WI38 (cell line): ENCODE measurements around the gene DHDH.
"Not testable (repeated sequence)": the region's sequence is repeated elsewhere in the genome, so short reads cannot be mapped to it uniquely, and the experiment has no call there.

Experiments used
- H3K4me3 ChIP-seq: 2 replicates; pipeline ENCODE4 v1.5.1; 2011; ENCODE audit warnings: low read depth, mild to moderate bottlenecking, control low read depth, low read length
- TF ChIP-seq, protein P1 (sequence below): IDR thresholded peaks from 2 replicates; pipeline ENCODE4 v1.5.1; 2012; ENCODE audit warnings: low read depth, mild to moderate bottlenecking, control low read depth, low read length

DHDH gene

DNA sequence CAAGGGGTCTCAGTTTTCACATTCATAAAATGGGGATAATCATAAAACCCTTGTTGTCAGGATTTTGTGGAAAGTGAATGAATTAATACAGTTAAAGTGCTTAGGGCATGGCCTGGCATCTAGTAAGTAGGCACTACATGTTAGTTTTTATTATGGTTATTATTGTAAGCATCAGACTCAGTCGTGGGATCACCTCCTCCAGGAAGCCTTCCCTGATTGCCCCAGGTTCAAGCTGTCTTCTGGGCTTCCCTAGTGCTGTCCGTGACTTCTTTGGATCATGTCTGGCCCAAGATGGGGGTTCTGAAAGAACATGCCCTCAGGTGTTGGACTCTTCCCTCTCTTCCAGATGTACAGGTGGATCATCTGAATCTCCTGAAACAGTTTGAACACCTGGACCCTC, 22.7 kb upstream of the DHDH start:
- H3K4me3 ChIP-seq = no peak overlapping the region
- TF ChIP-seq, protein P1, sequence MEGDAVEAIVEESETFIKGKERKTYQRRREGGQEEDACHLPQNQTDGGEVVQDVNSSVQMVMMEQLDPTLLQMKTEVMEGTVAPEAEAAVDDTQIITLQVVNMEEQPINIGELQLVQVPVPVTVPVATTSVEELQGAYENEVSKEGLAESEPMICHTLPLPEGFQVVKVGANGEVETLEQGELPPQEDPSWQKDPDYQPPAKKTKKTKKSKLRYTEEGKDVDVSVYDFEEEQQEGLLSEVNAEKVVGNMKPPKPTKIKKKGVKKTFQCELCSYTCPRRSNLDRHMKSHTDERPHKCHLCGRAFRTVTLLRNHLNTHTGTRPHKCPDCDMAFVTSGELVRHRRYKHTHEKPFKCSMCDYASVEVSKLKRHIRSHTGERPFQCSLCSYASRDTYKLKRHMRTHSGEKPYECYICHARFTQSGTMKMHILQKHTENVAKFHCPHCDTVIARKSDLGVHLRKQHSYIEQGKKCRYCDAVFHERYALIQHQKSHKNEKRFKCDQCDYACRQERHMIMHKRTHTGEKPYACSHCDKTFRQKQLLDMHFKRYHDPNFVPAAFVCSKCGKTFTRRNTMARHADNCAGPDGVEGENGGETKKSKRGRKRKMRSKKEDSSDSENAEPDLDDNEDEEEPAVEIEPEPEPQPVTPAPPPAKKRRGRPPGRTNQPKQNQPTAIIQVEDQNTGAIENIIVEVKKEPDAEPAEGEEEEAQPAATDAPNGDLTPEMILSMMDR = no peak

DNA sequence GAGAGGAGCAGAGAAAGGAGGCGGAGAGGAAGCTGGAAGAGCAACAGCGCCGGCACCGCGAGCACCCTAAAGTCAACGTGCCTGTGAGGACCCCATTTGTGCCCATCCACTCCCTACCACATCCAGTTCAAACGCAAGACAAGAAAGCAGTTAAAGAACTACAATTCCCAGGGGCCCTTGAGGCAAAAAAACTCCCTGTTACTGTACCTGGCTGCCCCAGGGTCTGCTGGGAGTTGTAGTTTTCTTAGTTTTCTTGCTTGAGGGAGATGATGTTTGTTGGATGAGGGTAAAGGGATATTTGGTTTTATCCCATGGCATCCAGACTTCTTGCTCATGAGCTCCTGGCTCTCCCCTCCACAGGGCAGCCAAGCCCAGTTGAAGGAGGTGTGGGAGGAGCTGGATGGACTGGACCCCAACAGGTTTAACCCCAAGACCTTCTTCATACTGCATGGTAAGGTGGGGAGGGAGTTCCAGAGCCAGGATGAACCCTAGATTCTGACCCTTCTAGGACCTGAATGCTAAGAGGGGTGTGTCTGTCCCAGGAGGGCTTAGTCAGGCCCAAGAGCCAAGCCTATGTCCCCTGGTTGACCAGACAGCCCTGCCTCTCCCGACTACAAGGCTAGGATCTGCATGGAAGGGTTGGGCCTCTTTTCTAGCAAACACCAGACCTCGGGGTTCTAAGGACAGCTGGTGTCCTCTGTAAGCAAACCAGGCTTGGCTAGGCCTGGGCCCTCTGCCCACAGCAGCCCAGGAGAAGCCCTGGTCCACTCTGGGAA, 20.2 kb upstream of the DHDH start:
- TF ChIP-seq, protein P1 = no peak
- H3K4me3 ChIP-seq = no peak overlapping the region

DNA sequence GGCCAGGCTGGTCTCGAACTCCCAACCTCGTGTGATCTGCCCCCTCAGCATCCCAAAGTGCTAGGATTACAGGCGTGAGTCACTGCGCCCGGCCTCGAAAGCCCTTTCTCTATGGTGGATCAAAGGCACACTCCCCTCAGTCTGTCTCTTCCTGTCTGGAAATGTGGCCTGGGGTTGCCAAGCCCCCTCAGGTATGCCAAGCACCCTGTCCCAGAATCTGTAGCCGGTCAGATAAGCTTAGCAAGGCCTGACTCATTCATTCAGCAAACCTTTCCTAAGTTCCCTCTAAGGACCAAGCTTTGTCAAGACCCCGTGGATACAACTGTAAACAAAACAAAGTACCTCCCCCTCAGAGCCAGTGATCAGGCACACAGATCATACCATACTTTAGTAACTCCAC, 19.3 kb upstream of the DHDH start:
- TF ChIP-seq, protein P1 = no peak
- no peak overlapping the region for H3K4me3 ChIP-seq

DNA sequence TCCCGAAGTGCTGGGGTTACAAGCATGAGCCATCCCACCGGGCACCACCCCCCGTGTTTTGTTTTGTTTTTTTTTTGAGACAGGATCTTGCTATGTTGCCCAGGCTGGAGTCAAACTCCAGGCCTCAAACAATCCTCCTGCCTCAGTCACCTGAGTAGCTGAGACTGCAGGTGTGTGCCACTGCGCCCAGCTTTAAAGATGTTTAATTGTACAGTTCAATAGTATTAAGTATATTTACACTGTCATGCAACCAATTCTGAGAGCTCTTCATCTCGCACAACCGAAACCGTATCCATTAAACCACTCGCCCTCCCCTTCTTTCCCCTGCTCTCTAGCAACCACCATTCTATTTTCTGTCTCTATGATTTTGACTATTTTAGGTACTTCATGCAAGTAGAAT, 17.7 kb upstream of the DHDH start:
- no peak overlapping the region for H3K4me3 ChIP-seq
- TF ChIP-seq, protein P1 = no peak

DNA sequence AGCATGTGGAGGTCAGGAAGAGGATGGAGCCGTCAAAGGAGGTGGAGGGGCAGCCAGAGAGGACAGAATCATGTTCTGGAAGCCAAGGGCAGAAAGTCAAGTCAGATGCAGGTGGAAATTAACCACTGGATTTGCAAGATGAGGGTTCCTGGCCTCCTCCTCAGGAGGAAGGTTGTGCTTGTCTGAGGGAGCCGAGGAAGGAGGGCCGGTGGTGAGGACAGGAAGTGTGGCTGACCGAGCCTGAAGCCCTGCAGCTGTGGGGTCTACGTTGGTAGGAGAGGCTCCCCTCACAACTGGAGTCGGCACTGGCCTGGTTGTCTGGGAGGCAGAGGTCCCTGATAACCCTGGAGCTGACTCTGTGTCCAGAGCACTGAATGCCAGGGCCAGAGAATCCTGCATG, 15.4 kb upstream of the DHDH start:
- H3K4me3 ChIP-seq = no peak overlapping the region
- TF ChIP-seq, protein P1 = no peak

GRCh38 chr19:48918801-48919247, 14.7 kb upstream of the DHDH start:
- no peak overlapping the region for H3K4me3 ChIP-seq
- TF ChIP-seq, protein P1 = no peak

- H3K4me3 ChIP-seq = not testable (repeated sequence)
Measured at GRCh38 chr19:48919271-48919670, 14.2 kb upstream of the DHDH start.

GRCh38 chr19:48920949-48921348, 12.6 kb upstream of the DHDH start:
- TF ChIP-seq, protein P1 = no peak
- H3K4me3 ChIP-seq = no peak overlapping the region
